Measurements from ENCODE around the gene TNXB. TPM values are rescaled to one million over a fixed set of nuclear protein-coding genes. Genes with fewer than 3 reads are reported as not detected.
"Not testable (repeated sequence)": the region's sequence is repeated elsewhere in the genome, so short reads cannot be mapped to it uniquely, and the experiment has no call there.

The TNXB gene
- total RNA-seq, 1 experiment from 2014 or later = 0.37 TPM

- DNase-seq (ENCODE audit: low read depth, low spot score) = peak; percentile 48
- in situ Hi-C loops (cut with HindIII; ENCODE audit: low pct_unique_long_range_greater_than_20kb, low sequenced_read_pairs) = no loop called here
These were observed 7.5 kb upstream of the TNXB start for GRCh38 chr6:32116674-32117073.

DNA sequence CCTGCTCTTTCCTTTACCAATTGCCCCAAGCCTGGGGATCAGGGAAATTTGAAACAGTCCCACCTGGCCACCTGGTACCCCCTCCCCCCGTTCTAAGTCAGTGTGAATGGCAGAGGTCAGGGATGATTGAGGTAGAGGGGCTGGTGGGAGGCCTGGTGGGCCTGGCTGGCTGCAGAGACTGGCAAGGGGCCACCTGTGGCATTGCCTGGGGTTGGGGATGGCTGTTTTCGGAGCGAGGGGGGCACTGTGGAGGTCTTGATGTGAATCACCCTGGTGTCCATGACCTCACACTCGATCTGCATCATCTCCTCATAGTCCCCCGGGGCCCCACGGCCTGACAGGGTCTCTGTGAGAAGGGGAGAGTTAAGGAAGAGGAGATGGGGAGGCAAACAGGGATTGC is 6.5 kb upstream of the TNXB start:
- in situ Hi-C loops (cut with HindIII; ENCODE audit: low pct_unique_long_range_greater_than_20kb, low sequenced_read_pairs) = no loop called here

GRCh38 chr6:32114796-32115195 is 5.7 kb upstream of the TNXB start:
- in situ Hi-C loops (cut with HindIII; ENCODE audit: low pct_unique_long_range_greater_than_20kb, low sequenced_read_pairs) = no loop called here

More for the DNA sequence above, 6.5 kb upstream of the TNXB start:
- no peak for DNase-seq (ENCODE audit: low read depth, low spot score)

GRCh38 chr6:32113386-32114352 is 4.5 kb upstream of the TNXB start:
- in situ Hi-C loops (cut with HindIII; ENCODE audit: low pct_unique_long_range_greater_than_20kb, low sequenced_read_pairs) = no loop called here

More at GRCh38 chr6:32114796-32115195, 5.7 kb upstream of the TNXB start:
- DNase-seq (ENCODE audit: low read depth, low spot score) = no peak

GRCh38 chr6:32112431-32112980 is 3.4 kb upstream of the TNXB start:
- in situ Hi-C loops (cut with HindIII; ENCODE audit: low pct_unique_long_range_greater_than_20kb, low sequenced_read_pairs) = no loop called here
- DNase-seq (ENCODE audit: low read depth, low spot score) = no peak

More at GRCh38 chr6:32113386-32114352, 4.5 kb upstream of the TNXB start:
- peak; percentile 55 for DNase-seq (ENCODE audit: low read depth, low spot score)

- in situ Hi-C loops (cut with HindIII; ENCODE audit: low pct_unique_long_range_greater_than_20kb, low sequenced_read_pairs) = no loop called here
- DNase-seq (ENCODE audit: low read depth, low spot score) = no peak
These were observed 2.4 kb upstream of the TNXB start for GRCh38 chr6:32111424-32112066.

DNA sequence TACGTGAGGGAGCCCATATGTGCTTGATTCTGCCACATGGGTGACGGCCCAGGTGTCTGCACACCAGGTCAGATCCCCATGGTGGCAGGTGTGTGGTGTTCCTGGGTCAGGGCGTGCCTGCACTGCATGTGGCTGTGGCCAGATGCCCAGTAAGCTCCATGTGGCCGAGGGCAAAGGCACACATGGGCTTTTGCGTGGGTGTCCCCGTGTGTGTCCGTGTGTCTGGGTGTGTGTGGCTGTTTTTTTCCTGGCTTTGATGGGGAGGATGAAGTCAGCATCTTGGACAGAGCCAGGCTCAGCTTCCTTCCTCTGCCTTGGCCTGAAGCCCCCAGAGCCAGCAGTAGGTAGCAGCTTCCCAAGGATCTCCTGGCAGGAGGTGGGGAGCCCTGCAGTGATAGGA is 1.5 kb upstream of the TNXB start:
- in situ Hi-C loops (cut with HindIII; ENCODE audit: low pct_unique_long_range_greater_than_20kb, low sequenced_read_pairs) = no loop called here
- DNase-seq (ENCODE audit: low read depth, low spot score) = no peak

GRCh38 chr6:32109765-32110160 is 625 bp upstream of the TNXB start:
- in situ Hi-C loops (cut with HindIII; ENCODE audit: low pct_unique_long_range_greater_than_20kb, low sequenced_read_pairs) = no loop called here
- DNase-seq (ENCODE audit: low read depth, low spot score) = no peak

DNA sequence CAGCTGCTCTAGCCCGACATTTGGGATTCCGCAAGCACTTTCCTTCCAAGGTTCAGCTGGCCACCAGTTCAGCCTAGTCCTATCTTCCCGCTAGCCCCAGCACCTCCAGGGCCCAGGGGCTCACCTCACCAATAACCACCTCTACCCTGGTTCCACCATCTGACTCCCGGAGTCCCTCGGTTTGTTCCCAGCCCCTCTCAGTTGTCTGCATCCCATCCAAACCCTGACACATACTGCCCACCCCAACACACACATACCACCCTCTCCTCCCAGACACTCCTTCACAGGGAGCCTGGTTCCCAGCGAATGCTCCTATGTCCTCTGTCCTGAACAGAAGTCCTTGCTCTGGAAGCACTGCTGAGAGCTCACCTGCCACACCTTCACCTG is 418 bp downstream of the TNXB start:
- no peak for DNase-seq (ENCODE audit: low read depth, low spot score)
- in situ Hi-C loops (cut with HindIII; ENCODE audit: low pct_unique_long_range_greater_than_20kb, low sequenced_read_pairs) = no loop called here

- no peak for DNase-seq (ENCODE audit: low read depth, low spot score)
These were observed 977 bp downstream of the TNXB start for GRCh38 chr6:32108094-32108627.

DNA sequence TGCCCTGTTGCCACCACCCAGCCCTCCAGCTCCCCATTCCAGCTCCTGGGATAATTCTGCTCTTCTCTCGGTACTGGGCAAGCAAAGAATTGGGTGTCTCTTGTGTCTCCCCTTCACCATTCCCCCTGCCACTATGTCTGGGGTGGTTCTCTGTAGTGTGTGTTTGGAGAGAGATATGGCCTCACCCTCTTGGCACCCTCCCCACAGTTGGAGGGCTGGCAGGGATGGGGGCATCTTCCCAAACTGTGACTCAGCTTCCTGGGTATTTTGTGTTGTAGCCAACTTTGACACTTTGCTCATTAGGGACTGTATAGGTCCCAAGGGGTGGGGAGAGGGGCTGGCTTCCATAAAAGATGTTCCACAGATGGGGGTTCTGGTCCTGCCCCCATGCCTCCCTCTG is 1.7 kb downstream of the TNXB start:
- no peak for DNase-seq (ENCODE audit: low read depth, low spot score)
- in situ Hi-C loops (cut with HindIII; ENCODE audit: low pct_unique_long_range_greater_than_20kb, low sequenced_read_pairs) = no loop called here

More at GRCh38 chr6:32108094-32108627, 977 bp downstream of the TNXB start:
- in situ Hi-C loops (cut with HindIII; ENCODE audit: low pct_unique_long_range_greater_than_20kb, low sequenced_read_pairs) = no loop called here

DNA sequence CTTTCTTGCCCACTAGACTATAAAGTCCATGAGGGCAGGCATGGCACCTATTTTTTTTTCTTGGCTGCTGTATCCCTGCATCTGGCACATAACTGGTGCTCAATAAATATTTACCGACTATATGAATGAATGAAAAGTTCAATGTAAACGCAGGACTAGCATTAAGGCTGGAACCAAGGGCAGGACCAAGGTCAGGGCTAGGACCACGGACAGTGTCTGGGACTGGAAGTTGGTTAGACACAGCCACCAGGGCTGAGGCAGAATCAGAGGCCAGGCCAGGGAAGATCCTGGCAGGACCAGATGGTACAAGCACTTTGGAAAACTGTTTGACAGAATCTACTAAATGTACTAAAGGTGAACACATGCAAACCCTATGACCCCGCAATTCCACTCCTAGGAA is 3.7 kb downstream of the TNXB start:
- in situ Hi-C loops (cut with HindIII; ENCODE audit: low pct_unique_long_range_greater_than_20kb, low sequenced_read_pairs) = no loop called here
- no peak for DNase-seq (ENCODE audit: low read depth, low spot score)

GRCh38 chr6:32102255-32102654 is 6.9 kb downstream of the TNXB start:
- in situ Hi-C loops (cut with HindIII; ENCODE audit: low pct_unique_long_range_greater_than_20kb, low sequenced_read_pairs) = no loop called here
- DNase-seq (ENCODE audit: low read depth, low spot score) = no peak

- in situ Hi-C loops (cut with HindIII; ENCODE audit: low pct_unique_long_range_greater_than_20kb, low sequenced_read_pairs); DNase-seq (ENCODE audit: low read depth, low spot score): not testable (repeated sequence)
These were observed 8.9 kb downstream of the TNXB start for GRCh38 chr6:32100251-32100650.

DNA sequence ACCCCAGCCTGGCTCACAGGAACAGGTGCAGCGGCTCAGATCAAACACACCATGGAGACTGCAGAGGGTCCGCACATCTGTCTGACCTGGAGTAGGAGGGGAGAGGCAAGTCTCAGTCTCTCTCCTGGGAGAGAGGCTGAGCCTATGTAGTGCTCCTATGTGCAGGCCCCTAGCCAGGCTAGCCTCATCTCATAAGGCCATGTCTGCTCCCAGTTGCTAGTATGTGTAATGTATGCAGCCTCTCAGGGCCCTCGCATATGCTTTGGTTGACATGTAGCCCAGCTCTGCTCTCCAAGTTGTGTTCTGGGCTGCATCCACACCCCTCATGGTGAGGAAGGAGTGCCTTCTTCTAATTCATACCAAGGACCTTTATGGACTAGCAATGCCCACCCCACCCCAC is 11.8 kb downstream of the TNXB start:
- no peak for DNase-seq (ENCODE audit: low read depth, low spot score)
- in situ Hi-C loops (cut with HindIII; ENCODE audit: low pct_unique_long_range_greater_than_20kb, low sequenced_read_pairs) = no loop called here

DNA sequence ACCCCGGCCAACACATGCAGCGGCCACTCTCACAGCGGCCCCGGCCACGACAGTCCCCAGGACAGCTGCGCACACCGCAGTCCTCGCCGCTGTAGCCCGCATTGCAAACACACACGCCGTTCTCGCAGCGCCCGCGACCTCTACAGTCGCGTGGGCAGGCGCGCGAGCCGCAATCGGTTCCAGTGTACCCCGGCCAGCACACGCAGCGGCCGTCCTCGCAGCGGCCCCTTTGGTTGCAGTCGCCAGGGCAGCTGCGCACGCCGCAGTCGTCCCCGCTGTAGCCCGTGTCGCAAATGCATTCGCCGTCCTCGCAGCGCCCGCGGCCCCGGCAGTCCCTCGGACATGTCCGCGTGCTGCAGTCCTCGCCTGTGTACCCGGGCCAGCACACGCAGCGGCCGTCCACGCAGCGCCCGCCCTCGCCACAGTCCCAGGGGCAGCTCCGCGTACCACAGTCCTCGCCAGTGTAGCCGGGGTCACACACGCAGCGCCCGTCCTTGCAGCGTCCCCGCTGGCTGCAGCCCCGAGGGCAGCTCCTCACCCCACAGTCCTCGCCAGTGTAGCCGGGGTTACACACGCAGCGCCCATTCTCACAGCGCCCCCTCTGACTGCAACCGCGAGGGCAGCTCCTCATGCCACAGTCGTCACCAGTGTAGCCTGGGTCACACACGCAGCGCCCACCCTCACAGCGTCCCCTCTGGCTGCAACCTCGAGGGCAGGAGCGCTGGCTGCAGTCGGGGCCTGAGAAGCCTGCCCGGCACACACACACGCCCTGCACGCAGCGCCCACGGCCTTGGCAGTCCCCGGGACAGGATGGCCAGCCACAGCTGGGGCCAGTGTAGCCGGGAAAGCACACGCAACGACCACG is 12.5 kb downstream of the TNXB start:
- in situ Hi-C loops (cut with HindIII; ENCODE audit: low pct_unique_long_range_greater_than_20kb, low sequenced_read_pairs) = no loop called here
- no peak for DNase-seq (ENCODE audit: low read depth, low spot score)

- in situ Hi-C loops (cut with HindIII; ENCODE audit: low pct_unique_long_range_greater_than_20kb, low sequenced_read_pairs) = no loop called here
- DNase-seq (ENCODE audit: low read depth, low spot score) = no peak
These were observed 13.1 kb downstream of the TNXB start for GRCh38 chr6:32096087-32096393.
